Measurements from ENCODE around the gene AMOTL2.

DNA sequence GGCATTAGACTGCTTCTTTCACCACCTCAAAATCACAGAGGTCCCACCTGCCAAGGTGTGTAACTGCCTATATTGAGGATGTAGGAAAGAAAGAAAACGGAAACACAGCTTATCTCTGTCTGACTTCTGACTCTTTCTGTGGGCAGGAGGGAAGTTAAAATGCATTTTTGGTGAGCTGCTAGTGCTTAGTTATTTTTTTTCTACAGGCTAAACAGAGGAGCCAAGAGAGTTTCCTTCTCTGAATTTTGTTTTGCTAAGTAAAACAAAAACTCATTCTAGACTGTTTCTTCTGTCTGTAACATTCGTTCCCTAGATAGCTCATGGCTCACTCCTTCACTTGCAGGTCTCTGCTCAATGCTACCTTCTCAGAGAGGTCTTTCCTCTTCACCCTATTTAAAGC, 18.8 kb upstream of the AMOTL2 start:
- no peak for TF ChIP-seq TCF7L2 (IDR thresholded peaks at IDR 0.05; ENCODE audit: low read depth, low read length)
- no peak for TF ChIP-seq CTCF (IDR thresholded peaks at IDR 0.05)

Data from Panc1 (cell line).